ENCODE measurements around the gene TSKU. TPM values are rescaled to one million over a fixed set of nuclear protein-coding genes. Genes with fewer than 3 reads are reported as not detected.
"Not testable (repeated sequence)": the region's sequence is repeated elsewhere in the genome, so short reads cannot be mapped to it uniquely, and the experiment has no call there.

Gene TSKU, protein sequence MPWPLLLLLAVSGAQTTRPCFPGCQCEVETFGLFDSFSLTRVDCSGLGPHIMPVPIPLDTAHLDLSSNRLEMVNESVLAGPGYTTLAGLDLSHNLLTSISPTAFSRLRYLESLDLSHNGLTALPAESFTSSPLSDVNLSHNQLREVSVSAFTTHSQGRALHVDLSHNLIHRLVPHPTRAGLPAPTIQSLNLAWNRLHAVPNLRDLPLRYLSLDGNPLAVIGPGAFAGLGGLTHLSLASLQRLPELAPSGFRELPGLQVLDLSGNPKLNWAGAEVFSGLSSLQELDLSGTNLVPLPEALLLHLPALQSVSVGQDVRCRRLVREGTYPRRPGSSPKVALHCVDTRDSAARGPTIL
- 144 TPM for total RNA-seq

DNA sequence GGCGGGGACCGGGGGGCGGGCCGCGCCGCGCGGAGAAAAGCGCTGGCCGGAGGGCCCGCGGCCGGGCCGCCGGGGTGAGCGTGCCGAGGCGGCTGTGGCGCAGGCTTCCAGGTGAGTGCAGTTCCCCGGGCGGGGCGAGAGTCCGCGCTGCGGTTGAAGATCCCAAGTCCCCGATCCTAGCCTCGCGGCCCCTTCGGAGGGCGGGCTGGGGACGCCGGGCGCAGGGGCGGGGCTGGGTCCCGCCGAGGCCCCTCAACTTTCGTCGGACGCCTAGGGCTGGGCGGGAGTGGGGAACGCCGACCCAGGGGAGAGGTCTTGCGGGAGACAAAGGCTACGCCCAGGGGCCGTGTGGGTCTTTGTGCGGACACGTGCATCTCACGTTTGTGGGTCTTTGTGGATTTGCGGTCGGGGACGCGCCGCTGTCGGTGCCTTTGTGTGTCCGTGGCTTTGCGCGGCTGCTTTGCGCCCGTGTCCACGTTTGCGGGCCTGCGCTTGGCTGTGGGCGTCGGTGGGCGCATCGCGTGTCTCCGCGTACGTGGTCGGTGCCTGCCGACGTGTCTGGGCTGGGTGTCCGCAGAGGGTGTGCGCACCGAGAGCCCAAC lies at the start of gene TSKU:
TSS of gene TSKU (plus strand) at position 63 of the 602 bp plus-strand sequence. CDS start 12,261 bp downstream, outside the sequence.
- TF ChIP-seq, protein P1, sequence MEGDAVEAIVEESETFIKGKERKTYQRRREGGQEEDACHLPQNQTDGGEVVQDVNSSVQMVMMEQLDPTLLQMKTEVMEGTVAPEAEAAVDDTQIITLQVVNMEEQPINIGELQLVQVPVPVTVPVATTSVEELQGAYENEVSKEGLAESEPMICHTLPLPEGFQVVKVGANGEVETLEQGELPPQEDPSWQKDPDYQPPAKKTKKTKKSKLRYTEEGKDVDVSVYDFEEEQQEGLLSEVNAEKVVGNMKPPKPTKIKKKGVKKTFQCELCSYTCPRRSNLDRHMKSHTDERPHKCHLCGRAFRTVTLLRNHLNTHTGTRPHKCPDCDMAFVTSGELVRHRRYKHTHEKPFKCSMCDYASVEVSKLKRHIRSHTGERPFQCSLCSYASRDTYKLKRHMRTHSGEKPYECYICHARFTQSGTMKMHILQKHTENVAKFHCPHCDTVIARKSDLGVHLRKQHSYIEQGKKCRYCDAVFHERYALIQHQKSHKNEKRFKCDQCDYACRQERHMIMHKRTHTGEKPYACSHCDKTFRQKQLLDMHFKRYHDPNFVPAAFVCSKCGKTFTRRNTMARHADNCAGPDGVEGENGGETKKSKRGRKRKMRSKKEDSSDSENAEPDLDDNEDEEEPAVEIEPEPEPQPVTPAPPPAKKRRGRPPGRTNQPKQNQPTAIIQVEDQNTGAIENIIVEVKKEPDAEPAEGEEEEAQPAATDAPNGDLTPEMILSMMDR (IDR thresholded peaks at IDR 0.05): no peak
- TF ChIP-seq POLR2AphosphoS5 (IDR thresholded peaks at IDR 0.05; ENCODE audit: insufficient read depth in 1 of 2, low read depth in 1 of 2): no peak
- peak in 1 of 2 donors; percentile 46 for TF ChIP-seq POLR2A (IDR thresholded peaks at IDR 0.05)
- no peak for DNase-seq (ENCODE audit: extremely low spot score in 2 of 2)
- H3K36me3 ChIP-seq: no peaks in the 10 kb centered on the region
- H3K27me3 ChIP-seq: no peaks in the 10 kb centered on the region
- peak within 1 kb of the TSS; percentile 84 to 94 for H3K4me3 ChIP-seq
- intact Hi-C loops (cut with DNase I): no loop called here
- H3K27ac ChIP-seq: peak within 1 kb of the TSS; percentile 96
- H3K4me1 ChIP-seq: peaks cover 75% of the 10 kb centered on the region
- no peaks in the 10 kb centered on the region for H3K9me3 ChIP-seq

DNA sequence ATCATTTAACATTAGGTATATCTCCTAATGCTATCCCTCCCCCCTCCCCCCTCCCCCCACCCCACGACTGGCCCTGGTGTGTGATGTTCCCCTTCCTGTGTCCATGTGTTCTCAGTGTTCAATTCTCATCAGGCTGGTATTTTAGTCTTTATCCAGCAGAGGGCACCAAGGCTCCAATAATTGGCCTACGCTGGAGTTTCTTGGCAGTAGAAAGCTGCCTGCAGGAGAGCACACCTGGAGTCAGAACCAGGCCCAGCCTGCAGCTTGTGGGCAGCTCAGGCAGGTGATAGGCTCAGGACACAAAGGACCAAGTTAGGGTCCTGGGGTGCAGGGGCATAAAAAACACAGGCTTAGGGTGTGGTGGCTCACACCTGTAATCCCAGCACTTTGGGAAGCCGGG lies 49.2 kb upstream of the TSKU start:
- not testable (repeated sequence) for H3K9me3 ChIP-seq; H3K36me3 ChIP-seq; H3K27me3 ChIP-seq; DNase-seq (ENCODE audit: extremely low spot score in 2 of 2); H3K4me3 ChIP-seq; H3K27ac ChIP-seq
- intact Hi-C loops (cut with DNase I): loop anchor here (5.0 kb wide), 1 partner anchor 63 kb away; no protein-coding TSS in a partner anchor
- H3K4me1 ChIP-seq: peaks cover 18% of the 10 kb centered on the region
- peak in 1 of 2 donors; percentile 18 for TF ChIP-seq POLR2AphosphoS5 (IDR thresholded peaks at IDR 0.05; ENCODE audit: insufficient read depth in 1 of 2, low read depth in 1 of 2)
- TF ChIP-seq, protein P1 (IDR thresholded peaks at IDR 0.05): peak; percentile 39 to 73 (median 52)

DNA sequence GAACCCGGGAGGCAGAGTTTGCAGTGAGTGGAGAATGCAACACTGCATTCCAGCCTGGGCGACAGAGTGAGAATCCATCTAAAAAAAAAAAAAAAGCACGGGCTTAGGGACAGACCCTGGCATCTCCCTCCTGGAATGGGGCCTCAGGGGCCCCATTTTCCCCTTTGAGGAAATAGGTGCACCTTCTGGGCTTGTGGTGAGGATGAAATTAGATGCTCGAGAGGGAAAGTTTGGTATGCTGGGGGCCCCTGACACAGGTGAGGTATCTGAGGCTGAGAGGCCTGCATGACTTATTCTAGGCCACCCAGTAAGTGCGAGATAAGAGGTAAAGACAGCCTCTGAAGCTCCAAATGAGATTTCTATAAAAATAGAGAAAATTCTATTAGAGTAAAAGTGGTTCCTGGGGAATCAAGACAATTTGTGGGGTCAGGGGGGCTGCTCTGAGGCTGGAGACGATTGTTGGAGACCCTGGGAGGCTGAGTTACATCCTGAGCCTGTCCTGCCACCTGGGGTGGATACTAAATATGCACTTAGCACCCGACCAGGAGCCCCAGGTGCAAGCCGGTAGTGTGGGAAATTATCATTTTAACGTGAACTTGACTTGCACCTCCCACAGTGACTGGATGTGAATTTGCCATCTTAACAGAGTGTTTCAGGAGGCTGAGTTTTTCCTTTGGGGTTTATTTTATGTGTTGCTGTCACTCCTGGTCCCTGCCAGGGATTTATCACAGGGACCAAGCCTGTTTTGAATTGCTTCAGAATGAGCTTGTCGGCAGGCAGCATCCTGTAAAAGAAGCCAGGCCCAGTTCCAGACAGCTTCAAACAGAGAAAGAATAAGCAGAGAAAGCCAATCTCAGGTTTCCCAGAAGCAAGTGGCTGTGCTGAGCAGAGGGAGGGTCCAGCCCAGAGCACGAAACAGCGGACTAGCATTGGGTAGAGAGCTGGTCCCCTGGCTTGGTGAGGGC lies 48.4 kb upstream of the TSKU start:
- H3K27ac ChIP-seq: peak overlapping the region; percentile 61
- DNase-seq (ENCODE audit: extremely low spot score in 2 of 2): no peak
- TF ChIP-seq, protein P1 (IDR thresholded peaks at IDR 0.05): no peak
- no peak for TF ChIP-seq POLR2AphosphoS5 (IDR thresholded peaks at IDR 0.05; ENCODE audit: insufficient read depth in 1 of 2, low read depth in 1 of 2)
- TF ChIP-seq POLR2A (IDR thresholded peaks at IDR 0.05): no peak
- no peaks in the 10 kb centered on the region for H3K9me3 ChIP-seq
- no peaks in the 10 kb centered on the region for H3K36me3 ChIP-seq
- intact Hi-C loops (cut with DNase I): loop anchor here (5.0 kb wide), 1 partner anchor 63 kb away; no protein-coding TSS in a partner anchor
- no peaks in the 10 kb centered on the region for H3K27me3 ChIP-seq
- H3K4me3 ChIP-seq: peak overlapping the region in 1 of 2 donors; percentile 33
- H3K4me1 ChIP-seq: peaks cover 18% of the 10 kb centered on the region

DNA sequence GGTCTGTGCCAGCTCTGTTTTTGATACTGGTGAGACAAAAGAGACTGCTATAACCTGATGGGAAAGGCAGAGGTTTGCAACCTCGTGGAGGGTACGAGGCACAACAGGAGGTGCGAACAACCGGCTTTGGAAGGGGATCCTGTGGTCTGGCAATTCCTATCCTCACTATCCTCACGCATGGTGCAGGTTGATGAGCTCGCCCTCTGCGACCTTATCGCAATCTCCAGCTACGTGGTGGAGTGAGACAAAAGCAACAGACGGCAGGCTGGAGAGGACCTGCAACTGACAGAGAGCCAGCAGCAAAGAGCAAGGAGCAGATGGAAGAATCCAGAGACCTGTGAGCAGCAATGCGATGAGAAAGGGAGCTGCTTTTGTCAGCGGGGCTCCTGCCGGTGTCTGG lies 47.3 kb upstream of the TSKU start:
- H3K9me3 ChIP-seq: no peaks in the 10 kb centered on the region
- no peaks in the 10 kb centered on the region for H3K36me3 ChIP-seq
- no peak for TF ChIP-seq POLR2AphosphoS5 (IDR thresholded peaks at IDR 0.05; ENCODE audit: insufficient read depth in 1 of 2, low read depth in 1 of 2)
- TF ChIP-seq, protein P1 (IDR thresholded peaks at IDR 0.05): no peak
- H3K27ac ChIP-seq: no peak overlapping the region
- no peak for DNase-seq (ENCODE audit: extremely low spot score in 2 of 2)
- H3K4me3 ChIP-seq: no peak overlapping the region
- intact Hi-C loops (cut with DNase I): no loop called here
- peaks cover 18% of the 10 kb centered on the region for H3K4me1 ChIP-seq
- no peaks in the 10 kb centered on the region for H3K27me3 ChIP-seq
